HCT116 (cell line): ENCODE data around the gene CKS1B. TPM values are rescaled to one million over a fixed set of nuclear protein-coding genes. Genes with fewer than 3 reads are reported as not detected.

Source experiments
- ATAC-seq: fragments of 200-7000 bp; cut with Tn5 transposase; 2 replicates; pipeline ENCODE4 v1.9.1; 2020; ENCODE audit warnings: mild to moderate bottlenecking, moderate library complexity
- BruUV-seq: library from RNA; stranded (reverse); fragments of 400-500 nt; replicated peaks from 2 replicates; lab custom pipeline; 2021; lab: Mats Ljungman, UMichigan
- CTCF ChIA-PET: fragments of 300-600 bp; sonication (Branson Sonifier 250); formaldehyde crosslinking; loops from one replicate; lab custom pipeline; 2021; ENCODE audit warnings: antibody characterized with exemption; lab: Charles Lee
- POLR2A ChIA-PET: fragments of 300-600, 350-600 bp; sonication (Branson Sonifier 250); formaldehyde crosslinking; loops from one replicate; lab custom pipeline; 2021; ENCODE audit warnings: antibody characterized with exemption; lab: Charles Lee
- RAD21 ChIA-PET, 2 experiments: fragments of 300-600 bp; sonication (Branson Sonifier 250); formaldehyde crosslinking; loops; one replicate each; lab custom pipeline; 2023; ENCODE audit warnings: low total read pairs in 2 of 2; ENCODE audit not compliant: uncharacterized antibody in 2 of 2, unreplicated experiment in 2 of 2, low non-redundant PET in 1 of 2; lab: Charles Lee
- DNase-seq: peaks from one replicate; pipeline ENCODE4 v3.0.0-alpha.2; 2010; ENCODE audit warnings: low read depth, low spot score
- H2AFZ ChIP-seq: fragments of 200-600 bp; shearing (Covaris generic), sonication (generic); 2 replicates; pipeline ENCODE4 v1.6.1; 2017; ENCODE audit warnings: low read depth, mixed run types, mixed read lengths, antibody characterized with exemption, low read length; ENCODE audit not compliant: poor library complexity, severe bottlenecking
- H3K27ac ChIP-seq: 2 replicates; pipeline ENCODE4 v1.5.1; 2012; ENCODE audit warnings: low read depth, low read length
- H3K27me3 ChIP-seq: fragments of 200-600 bp; sonication (generic); 2 replicates; pipeline ENCODE4 v1.6.1; 2016; ENCODE audit warnings: mixed run types, low read length, mixed read lengths; ENCODE audit not compliant: insufficient read depth
- H3K36me3 ChIP-seq, 2 experiments: fragments of 200-500 bp in 1 of 2; fragments of 200-600 bp in 1 of 2; sonication (Bioruptor generic) in 1 of 2; sonication (generic) in 1 of 2; 2 replicates each; pipeline versions ENCODE4 v1.5.1 to v1.6.1; 2014 to 2016; ENCODE audit warnings: low read length in 2 of 2, inconsistent platforms in 1 of 2, mixed read lengths in 1 of 2, mixed run types in 1 of 2; ENCODE audit not compliant: insufficient read depth in 2 of 2, control insufficient read depth in 1 of 2
- H3K4me1 ChIP-seq, 2 experiments: fragments of 200-600 bp in 1 of 2; sonication (generic) in 1 of 2; 2 replicates each; pipeline versions ENCODE4 v1.5.1 to v1.6.1; 2012 to 2017; ENCODE audit warnings: low read length in 2 of 2, inconsistent platforms in 1 of 2, mild to moderate bottlenecking in 1 of 2, mixed read lengths in 1 of 2, mixed run types in 1 of 2, moderate library complexity in 1 of 2; ENCODE audit not compliant: insufficient read depth in 2 of 2, control insufficient read depth in 1 of 2
- H3K4me2 ChIP-seq: fragments of 200-600 bp; sonication (generic); 2 replicates; pipeline ENCODE4 v1.6.1; 2017; ENCODE audit warnings: mixed run types, low read length, mixed read lengths
- H3K4me3 ChIP-seq, 2 experiments: fragments of 200-600 bp in 1 of 2; sonication (generic) in 1 of 2; replicated peaks in 1 of 2; 2 replicates each; pipeline ENCODE4 v1.5.1; 2011 to 2016; ENCODE audit warnings: low read length in 2 of 2, control low read depth in 1 of 2, low read depth in 1 of 2, mild to moderate bottlenecking in 1 of 2, mixed read lengths in 1 of 2, mixed run types in 1 of 2
- H3K79me2 ChIP-seq: fragments of 200-600 bp; sonication (generic); 2 replicates; pipeline ENCODE4 v1.6.1; 2017; ENCODE audit warnings: mild to moderate bottlenecking, mixed run types, low read length, moderate library complexity, mixed read lengths; ENCODE audit not compliant: insufficient read depth
- H3K9ac ChIP-seq: fragments of 200-600 bp; sonication (generic); 2 replicates; pipeline ENCODE4 v1.6.1; 2016; ENCODE audit warnings: low read length, mixed read lengths
- H3K9me2 ChIP-seq: fragments of 200-600 bp; sonication (generic), shearing (Covaris generic); 2 replicates; pipeline ENCODE4 v1.6.1; 2017; ENCODE audit warnings: mixed run types, mild to moderate bottlenecking, moderate library complexity; ENCODE audit not compliant: insufficient read depth
- H3K9me3 ChIP-seq, 2 experiments: fragments of 200-500 bp in 1 of 2; fragments of 200-600 bp in 1 of 2; sonication (Bioruptor generic) in 1 of 2; sonication (generic) in 1 of 2; 2 replicates each; pipeline ENCODE4 v1.6.1; 2014 to 2017; ENCODE audit warnings: low read length in 2 of 2, mixed read lengths in 2 of 2, inconsistent platforms in 1 of 2, low read depth in 1 of 2, mild to moderate bottlenecking in 1 of 2, mixed run types in 1 of 2, moderate library complexity in 1 of 2; ENCODE audit not compliant: control insufficient read depth in 1 of 2, insufficient read depth in 1 of 2
- H4K20me1 ChIP-seq: fragments of 200-600 bp; sonication (generic), shearing (Covaris generic); 2 replicates; pipeline ENCODE4 v1.6.1; 2017; ENCODE audit warnings: mixed run types, mild to moderate bottlenecking, moderate library complexity; ENCODE audit not compliant: insufficient read depth
- ATF3 ChIP-seq: IDR thresholded peaks from 2 replicates; pipeline ENCODE4 v1.6.1; 2012
- CBX3 ChIP-seq: IDR thresholded peaks from 2 replicates; pipeline ENCODE4 v1.6.1; 2012; ENCODE audit warnings: low read depth
- CEBPB ChIP-seq: IDR thresholded peaks from 2 replicates; pipeline ENCODE4 v1.6.1; 2012; ENCODE audit warnings: low read depth
- CTCF ChIP-seq, 3 experiments: fragments of 200-600 bp in 1 of 3; sonication (generic) in 1 of 3; IDR thresholded peaks in 2 of 3; conservative IDR thresholded peaks in 1 of 3; 2 replicates each; pipeline ENCODE4 v1.5.1; 2012 to 2017; ENCODE audit warnings: low read depth in 2 of 3, low read length in 2 of 3, antibody characterized with exemption in 1 of 3, borderline replicate concordance in 1 of 3, control low read depth in 1 of 3, mild to moderate bottlenecking in 1 of 3, mixed read lengths in 1 of 3, mixed run types in 1 of 3, moderate library complexity in 1 of 3; ENCODE audit not compliant: insufficient read depth in 1 of 3
- EGR1 ChIP-seq: IDR thresholded peaks from 2 replicates; pipeline ENCODE4 v1.6.1; 2012; ENCODE audit warnings: low read depth
- ELF1 ChIP-seq: IDR thresholded peaks from 2 replicates; pipeline ENCODE4 v1.6.1; 2012; ENCODE audit warnings: low read depth, borderline replicate concordance
- EZH2 ChIP-seq: fragments of 200-600 bp; sonication (generic); IDR thresholded peaks from 2 replicates; pipeline ENCODE4 v1.6.1; 2017; ENCODE audit warnings: antibody characterized with exemption, mixed run types
- EZH2phosphoT487 ChIP-seq: fragments of 200-600 bp; IDR thresholded peaks from 2 replicates; pipeline ENCODE4 v1.6.1; 2018; ENCODE audit warnings: antibody characterized with exemption, borderline replicate concordance
- FOSL1 ChIP-seq: IDR thresholded peaks from 2 replicates; pipeline ENCODE4 v1.6.1; 2012; ENCODE audit warnings: low read depth
- JUND ChIP-seq: IDR thresholded peaks from 2 replicates; pipeline ENCODE4 v1.6.1; 2012
- MAX ChIP-seq: IDR thresholded peaks from 2 replicates; pipeline ENCODE4 v1.6.1; 2012
- POLR2A ChIP-seq: IDR thresholded peaks from 2 replicates; pipeline ENCODE4 v1.7.0; 2011; ENCODE audit warnings: borderline replicate concordance; ENCODE audit not compliant: insufficient read depth, insufficient read length; ENCODE audit errors: extremely low read depth
- RAD21 ChIP-seq: IDR thresholded peaks from 2 replicates; pipeline ENCODE4 v1.6.1; 2012; ENCODE audit warnings: low read depth, mild to moderate bottlenecking
- REST ChIP-seq: IDR thresholded peaks from 2 replicates; pipeline ENCODE4 v1.6.1; 2012; ENCODE audit warnings: low read depth
- SIN3A ChIP-seq: IDR thresholded peaks from 2 replicates; pipeline ENCODE4 v1.6.1; 2012; ENCODE audit warnings: low read depth
- TCF7L2 ChIP-seq: IDR thresholded peaks from 2 replicates; pipeline ENCODE4 v1.7.0; 2011; ENCODE audit warnings: borderline replicate concordance, inconsistent platforms; ENCODE audit not compliant: insufficient read depth, insufficient read length; ENCODE audit errors: extremely low read depth
- ZFX ChIP-seq: fragments of 450-650 bp; IDR thresholded peaks from 2 replicates; pipeline ENCODE4 v1.6.1; 2017
- intact Hi-C: fragments of 100-400 bp; cut with micrococcal nuclease; formaldehyde crosslinking; loops from 2 replicates; pipeline ENCODE4 v1.10.0; 2022
- total RNA-seq: library from RNA; stranded (reverse); gene quantifications from one replicate; pipeline ENCODE4 v1.2.1, GENCODE V29; 2021; ENCODE audit not compliant: unreplicated experiment

Gene CKS1B
- total RNA-seq, 1 experiment from 2014 or later = 229 TPM

GRCh38 chr1:154938604-154939399, 35.7 kb upstream of the CKS1B start:
- Histone ChIP-seq H4K20me1 (no peaks in the 10 kb centered on the region), H3K9me2 (no peaks in the 10 kb centered on the region), H3K9me3 (no peaks in the 10 kb centered on the region), H3K79me2 (no peaks in the 10 kb centered on the region), H2AFZ (no peak overlapping the region), H3K36me3 (no peaks in the 10 kb centered on the region), H3K27ac (no peak overlapping the region), H3K4me1 (peaks cover 15 to 45% of the 10 kb centered on the region in 2 experiments), H3K27me3 (no peaks in the 10 kb centered on the region), H3K4me3 (no peak overlapping the region), H3K9ac (no peak overlapping the region), H3K4me2 (peak overlapping the region; percentile 83; the same call in 1 of the 2 replicates)
- ChIA-PET POLR2A (interaction anchor here (0.7 to 1.3 kb wide), 2 partner anchors 23 to 129 kb away, joined by 3 to 4 read pairs; partner anchors contain the start of gene PYGO2), CTCF (no interaction called here), RAD21 (interaction anchor here in 1 of 2 experiments (0.5 kb wide), 1 partner anchor 127 kb away, joined by 3 read pairs; no protein-coding TSS in a partner anchor)
- ATAC-seq (no peak), DNase-seq (no peak)
- BruUV-seq = no TSS peak
- TF ChIP-seq ZFX (no peak), FOSL1 (no peak), CTCF (IDR thresholded peaks at IDR 0.05 in 2 of 3, conservative IDR thresholded peaks at IDR 0.05 in 1 of 3; ENCODE audit: borderline replicate concordance in 1 of 3, insufficient read depth in 1 of 3, low read depth in 2 of 3, low read length in 2 of 3) (no peak), EZH2 (no peak), SIN3A (no peak), ELF1 (no peak), TCF7L2 (no peak), EZH2phosphoT487 (no peak), MAX (no peak), ATF3 (no peak), CBX3 (no peak), RAD21 (no peak), JUND (no peak), CEBPB (no peak), REST (no peak), EGR1 (no peak), POLR2A (no peak)
- intact Hi-C loops = no loop called here
